ENCODE results near the gene GALNT9.

Gene GALNT9

GRCh38 chr12:132166801-132167591 is 162.4 kb downstream of the GALNT9 start:
- H4K8ac ChIP-seq (ENCODE audit: low read depth, low read length): no peak overlapping the region
- 100% methylated on average over 2 of the region's 10 CpGs for WGBS, 2 donors (ENCODE audit: extremely low coverage in 2 of 2, insufficient read length in 2 of 2, insufficient replicate concordance in 1 of 2)

GRCh38 chr12:132166093-132166492 is 163.3 kb downstream of the GALNT9 start:
- H3K4me2 ChIP-seq (ENCODE audit: insufficient read depth, low read length, poor library complexity, severe bottlenecking): no peak overlapping the region
- no peak overlapping the region for H2AFZ ChIP-seq (ENCODE audit: low read length)
- H3K9me3 ChIP-seq (replicated peaks in 1 of 2; ENCODE audit: control insufficient read depth in 2 of 2, insufficient read depth in 1 of 2, low read depth in 1 of 2, low read length in 2 of 2): no peaks in the 10 kb centered on the region
- H4K8ac ChIP-seq (ENCODE audit: low read depth, low read length): no peak overlapping the region
- H3K4me1 ChIP-seq (ENCODE audit: control insufficient read depth in 2 of 2, insufficient read depth in 1 of 2, low read depth in 1 of 2, low read length in 2 of 2): peaks cover 0 to 2% of the 10 kb centered on the region in 2 donors
- peak overlapping the region; percentile 21 for H3K14ac ChIP-seq (ENCODE audit: low read length)
- no peak overlapping the region for H3K27ac ChIP-seq (replicated peaks; ENCODE audit: low read length)
- H4K91ac ChIP-seq (ENCODE audit: low read depth, low read length, poor library complexity): no peak overlapping the region
- H2BK15ac ChIP-seq (ENCODE audit: low read length): no peak overlapping the region
- peaks cover 0 to 27% (median 0%) of the 10 kb centered on the region in 3 experiments for H3K27me3 ChIP-seq (ENCODE audit: control insufficient read depth in 3 of 3, insufficient read depth in 3 of 3, low read depth in 1 of 3, low read length in 3 of 3)
- H3K18ac ChIP-seq (ENCODE audit: low read length): no peak overlapping the region
- no peak overlapping the region for H2BK5ac ChIP-seq (ENCODE audit: low read length)
- 100% methylated on average over 1 of the region's 2 CpGs; no CpG with 5 or more reads in 1 of the 2 donors for WGBS, 2 donors (ENCODE audit: extremely low coverage in 2 of 2, insufficient read length in 2 of 2, insufficient replicate concordance in 1 of 2)
- no peak overlapping the region for H3K4ac ChIP-seq (ENCODE audit: low read length)
- H3K23ac ChIP-seq (ENCODE audit: low read depth, low read length, poor library complexity): no peak overlapping the region
- no peak overlapping the region for H2AK5ac ChIP-seq (ENCODE audit: low read depth, low read length)
- no peaks in the 10 kb centered on the region for H3K36me3 ChIP-seq (replicated peaks in 1 of 2; ENCODE audit: control insufficient read depth in 2 of 2, insufficient read depth in 2 of 2, low read length in 2 of 2)
- no peak overlapping the region for H3K4me3 ChIP-seq (ENCODE audit: low read length in 2 of 2)
- no peak overlapping the region for H3K9ac ChIP-seq (ENCODE audit: low read depth, low read length, poor library complexity)
- H2BK120ac ChIP-seq (ENCODE audit: low read depth, low read length): no peak overlapping the region
- DNase-seq (ENCODE audit: low spot score): no peak
- H2BK12ac ChIP-seq (ENCODE audit: low read length): peak overlapping the region; percentile 22
- peaks cover 3% of the 10 kb centered on the region for H3K79me1 ChIP-seq (ENCODE audit: low read depth, low read length)

More at GRCh38 chr12:132166801-132167591, 162.4 kb downstream of the GALNT9 start:
- H3K18ac ChIP-seq (ENCODE audit: low read length): no peak overlapping the region
- no peak overlapping the region for H2BK15ac ChIP-seq (ENCODE audit: low read length)
- no peak overlapping the region for H2AFZ ChIP-seq (ENCODE audit: low read length)
- no peak overlapping the region for H3K9ac ChIP-seq (ENCODE audit: low read depth, low read length, poor library complexity)
- no peak overlapping the region for H2BK12ac ChIP-seq (ENCODE audit: low read length)
- H3K4me3 ChIP-seq (ENCODE audit: low read length in 2 of 2): no peak overlapping the region
- peak overlapping the region; percentile 38 for H3K14ac ChIP-seq (ENCODE audit: low read length)
- no peaks in the 10 kb centered on the region for H3K9me3 ChIP-seq (replicated peaks in 1 of 2; ENCODE audit: control insufficient read depth in 2 of 2, insufficient read depth in 1 of 2, low read depth in 1 of 2, low read length in 2 of 2)
- no peak overlapping the region for H3K4ac ChIP-seq (ENCODE audit: low read length)
- H3K4me2 ChIP-seq (ENCODE audit: insufficient read depth, low read length, poor library complexity, severe bottlenecking): no peak overlapping the region
- no peak for DNase-seq (ENCODE audit: low spot score)
- peaks cover 0 to 35% (median 0%) of the 10 kb centered on the region in 3 experiments for H3K27me3 ChIP-seq (ENCODE audit: control insufficient read depth in 3 of 3, insufficient read depth in 3 of 3, low read depth in 1 of 3, low read length in 3 of 3)
- no peak overlapping the region for H2AK5ac ChIP-seq (ENCODE audit: low read depth, low read length)
- H2BK120ac ChIP-seq (ENCODE audit: low read depth, low read length): no peak overlapping the region
- peaks cover 3% of the 10 kb centered on the region for H3K79me1 ChIP-seq (ENCODE audit: low read depth, low read length)
- H4K91ac ChIP-seq (ENCODE audit: low read depth, low read length, poor library complexity): no peak overlapping the region
- H3K4me1 ChIP-seq (ENCODE audit: control insufficient read depth in 2 of 2, insufficient read depth in 1 of 2, low read depth in 1 of 2, low read length in 2 of 2): peaks cover 0 to 2% of the 10 kb centered on the region in 2 donors
- H3K36me3 ChIP-seq (replicated peaks in 1 of 2; ENCODE audit: control insufficient read depth in 2 of 2, insufficient read depth in 2 of 2, low read length in 2 of 2): no peaks in the 10 kb centered on the region
- no peak overlapping the region for H2BK5ac ChIP-seq (ENCODE audit: low read length)
- H3K23ac ChIP-seq (ENCODE audit: low read depth, low read length, poor library complexity): no peak overlapping the region
- no peak overlapping the region for H3K27ac ChIP-seq (replicated peaks; ENCODE audit: low read length)

GRCh38 chr12:132165584-132165983 is 163.8 kb downstream of the GALNT9 start:
- Histone ChIP-seq H2BK15ac (ENCODE audit: low read length) (no peak overlapping the region), H3K79me1 (ENCODE audit: low read depth, low read length) (peaks cover 3% of the 10 kb centered on the region), H3K14ac (ENCODE audit: low read length) (no peak overlapping the region), H4K8ac (ENCODE audit: low read depth, low read length) (no peak overlapping the region), H3K27me3 (ENCODE audit: control insufficient read depth in 3 of 3, insufficient read depth in 3 of 3, low read depth in 1 of 3, low read length in 3 of 3) (peaks cover 0 to 22% (median 0%) of the 10 kb centered on the region in 3 experiments), H3K4me1 (ENCODE audit: control insufficient read depth in 2 of 2, insufficient read depth in 1 of 2, low read depth in 1 of 2, low read length in 2 of 2) (peaks cover 0 to 2% of the 10 kb centered on the region in 2 donors), H3K9me3 (replicated peaks in 1 of 2; ENCODE audit: control insufficient read depth in 2 of 2, insufficient read depth in 1 of 2, low read depth in 1 of 2, low read length in 2 of 2) (no peaks in the 10 kb centered on the region), H3K4me2 (ENCODE audit: insufficient read depth, low read length, poor library complexity, severe bottlenecking) (no peak overlapping the region), H2BK12ac (ENCODE audit: low read length) (no peak overlapping the region), H3K23ac (ENCODE audit: low read depth, low read length, poor library complexity) (no peak overlapping the region), H3K27ac (replicated peaks; ENCODE audit: low read length) (no peak overlapping the region), H3K18ac (ENCODE audit: low read length) (no peak overlapping the region), H3K9ac (ENCODE audit: low read depth, low read length, poor library complexity) (no peak overlapping the region), H2BK5ac (ENCODE audit: low read length) (no peak overlapping the region), H2BK120ac (ENCODE audit: low read depth, low read length) (no peak overlapping the region), H2AFZ (ENCODE audit: low read length) (no peak overlapping the region), H2AK5ac (ENCODE audit: low read depth, low read length) (no peak overlapping the region), H4K91ac (ENCODE audit: low read depth, low read length, poor library complexity) (no peak overlapping the region), H3K4me3 (ENCODE audit: low read length in 2 of 2) (no peak overlapping the region), H3K36me3 (replicated peaks in 1 of 2; ENCODE audit: control insufficient read depth in 2 of 2, insufficient read depth in 2 of 2, low read length in 2 of 2) (no peaks in the 10 kb centered on the region), H3K4ac (ENCODE audit: low read length) (no peak overlapping the region)
- no peak for DNase-seq (ENCODE audit: low spot score)
- WGBS, 2 donors (ENCODE audit: extremely low coverage in 2 of 2, insufficient read length in 2 of 2, insufficient replicate concordance in 1 of 2): no CpG with 5 or more reads among the region's 6 CpGs

- no peak overlapping the region for H3K18ac ChIP-seq (ENCODE audit: low read length)
- H2BK5ac ChIP-seq (ENCODE audit: low read length): no peak overlapping the region
- no peak overlapping the region for H3K14ac ChIP-seq (ENCODE audit: low read length)
- peaks cover 0 to 11% (median 0%) of the 10 kb centered on the region in 3 experiments for H3K27me3 ChIP-seq (ENCODE audit: control insufficient read depth in 3 of 3, insufficient read depth in 3 of 3, low read depth in 1 of 3, low read length in 3 of 3)
- no peak overlapping the region for H3K4me2 ChIP-seq (ENCODE audit: insufficient read depth, low read length, poor library complexity, severe bottlenecking)
- no peak overlapping the region for H3K27ac ChIP-seq (replicated peaks; ENCODE audit: low read length)
- no peak overlapping the region for H2BK15ac ChIP-seq (ENCODE audit: low read length)
- H4K91ac ChIP-seq (ENCODE audit: low read depth, low read length, poor library complexity): no peak overlapping the region
- H3K9me3 ChIP-seq (replicated peaks in 1 of 2; ENCODE audit: control insufficient read depth in 2 of 2, insufficient read depth in 1 of 2, low read depth in 1 of 2, low read length in 2 of 2): no peaks in the 10 kb centered on the region
- H3K4me1 ChIP-seq (ENCODE audit: control insufficient read depth in 2 of 2, insufficient read depth in 1 of 2, low read depth in 1 of 2, low read length in 2 of 2): peaks cover 0 to 2% of the 10 kb centered on the region in 2 donors
- H3K4me3 ChIP-seq (ENCODE audit: low read length in 2 of 2): no peak overlapping the region
- H2BK120ac ChIP-seq (ENCODE audit: low read depth, low read length): no peak overlapping the region
- no peak for DNase-seq (ENCODE audit: low spot score)
- H3K23ac ChIP-seq (ENCODE audit: low read depth, low read length, poor library complexity): no peak overlapping the region
- peaks cover 6% of the 10 kb centered on the region for H3K79me1 ChIP-seq (ENCODE audit: low read depth, low read length)
- H2BK12ac ChIP-seq (ENCODE audit: low read length): no peak overlapping the region
- no peak overlapping the region for H3K9ac ChIP-seq (ENCODE audit: low read depth, low read length, poor library complexity)
- H3K36me3 ChIP-seq (replicated peaks in 1 of 2; ENCODE audit: control insufficient read depth in 2 of 2, insufficient read depth in 2 of 2, low read length in 2 of 2): no peaks in the 10 kb centered on the region
- H2AFZ ChIP-seq (ENCODE audit: low read length): no peak overlapping the region
- no peak overlapping the region for H4K8ac ChIP-seq (ENCODE audit: low read depth, low read length)
- 100% methylated on average over 2 of the region's 7 CpGs; no CpG with 5 or more reads in 1 of the 2 donors for WGBS, 2 donors (ENCODE audit: extremely low coverage in 2 of 2, insufficient read length in 2 of 2, insufficient replicate concordance in 1 of 2)
- no peak overlapping the region for H2AK5ac ChIP-seq (ENCODE audit: low read depth, low read length)
- H3K4ac ChIP-seq (ENCODE audit: low read length): no peak overlapping the region
Measured at GRCh38 chr12:132164426-132164825, 165.0 kb downstream of the GALNT9 start.
